AG09319 (cell line): ENCODE data around the gene MATCAP1.

Experiments used
- DNase-seq: peaks from one replicate; pipeline ENCODE4 v3.0.0-alpha.2; 2010; ENCODE audit warnings: low read depth; ENCODE audit errors: extremely low read depth
- CTCF ChIP-seq: IDR thresholded peaks from 2 replicates; pipeline ENCODE4 v1.5.1; 2011; ENCODE audit warnings: low read depth, mild to moderate bottlenecking, inconsistent platforms, low read length, moderate library complexity

Gene MATCAP1

GRCh38 chr16:67206129-67206837 is 22.5 kb upstream of the MATCAP1 start:
- no peak for DNase-seq
- TF ChIP-seq CTCF, result no peak

GRCh38 chr16:67204076-67204475 is 20.3 kb upstream of the MATCAP1 start:
- no peak for TF ChIP-seq CTCF
- DNase-seq, result no peak

GRCh38 chr16:67202956-67203493 is 19.3 kb upstream of the MATCAP1 start:
- no peak for DNase-seq
- no peak for TF ChIP-seq CTCF

GRCh38 chr16:67202426-67202825 is 18.7 kb upstream of the MATCAP1 start:
- TF ChIP-seq CTCF, result no peak
- DNase-seq, result no peak

DNA sequence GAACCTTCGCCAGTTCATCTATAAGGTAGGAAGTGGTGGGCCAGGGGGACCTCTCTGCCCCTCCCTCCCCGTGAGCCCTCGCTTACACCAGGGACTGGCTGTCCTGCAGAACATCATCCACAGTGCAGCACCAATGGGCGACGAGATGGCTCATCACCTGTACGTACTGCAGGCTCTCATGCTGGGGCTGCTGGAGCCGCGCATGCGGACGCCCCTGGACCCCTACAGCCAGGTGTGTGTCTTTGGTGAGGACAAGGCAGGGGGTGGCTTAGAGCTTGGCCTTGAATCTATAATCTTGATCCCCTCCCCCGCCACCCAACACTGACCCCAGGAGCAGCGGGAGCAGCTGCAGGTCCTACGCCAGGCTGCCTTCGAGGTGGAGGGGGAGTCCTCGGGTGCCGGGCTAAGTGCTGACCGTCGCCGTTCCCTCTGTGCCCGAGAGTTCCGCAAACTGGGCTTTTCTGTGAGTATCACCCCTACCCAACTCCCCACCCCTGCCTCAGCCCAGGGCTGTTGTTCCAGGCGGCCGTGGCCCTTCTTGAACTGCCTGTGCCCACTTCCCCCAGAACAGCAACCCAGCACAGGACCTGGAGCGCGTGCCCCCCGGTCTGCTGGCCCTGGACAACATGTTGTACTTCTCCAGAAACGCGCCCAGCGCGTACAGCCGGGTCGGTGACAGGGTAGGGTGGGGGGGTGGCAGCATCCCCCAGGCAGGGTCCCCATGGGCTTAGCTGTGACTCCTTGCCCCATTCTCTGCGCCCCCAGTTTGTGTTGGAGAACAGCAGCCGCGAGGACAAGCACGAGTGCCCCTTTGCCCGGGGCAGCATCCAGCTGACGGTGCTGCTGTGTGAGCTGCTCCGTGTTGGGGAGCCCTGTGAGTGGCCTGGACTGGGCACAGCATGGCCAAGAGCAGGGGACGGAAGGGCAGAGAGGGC is 17.9 kb upstream of the MATCAP1 start:
- no peak for DNase-seq
- no peak for TF ChIP-seq CTCF

- TF ChIP-seq CTCF, result no peak
- no peak for DNase-seq
Observed at GRCh38 chr16:67200491-67200890, 16.7 kb upstream of the MATCAP1 start.

GRCh38 chr16:67199808-67200198 is 16.0 kb upstream of the MATCAP1 start:
- no peak for DNase-seq
- no peak for TF ChIP-seq CTCF
